Esophagus muscularis mucosa (tissue), 4 donors: ENCODE results near the gene NDUFV2.

Source experiments
- CTCF ChIP-seq, 3 experiments: fragments of 200-600 bp in 2 of 3; fragments of 450-650 bp in 1 of 3; sonication (generic) in 2 of 3; IDR thresholded peaks; one replicate each; pipeline ENCODE4 v1.5.1; 2017 to 2019; ENCODE audit warnings: antibody characterized with exemption in 3 of 3, mild to moderate bottlenecking in 2 of 3, moderate library complexity in 1 of 3
- EP300 ChIP-seq: sonication (generic); formaldehyde crosslinking; IDR thresholded peaks from one replicate; pipeline ENCODE4 v1.6.1; 2017; ENCODE audit warnings: antibody characterized with exemption
- POLR2A ChIP-seq: fragments of 450-650 bp; IDR thresholded peaks from one replicate; pipeline ENCODE4 v1.6.1; 2017; ENCODE audit warnings: antibody characterized with exemption, moderate library complexity, mild to moderate bottlenecking, low read depth
- POLR2AphosphoS5 ChIP-seq, 2 donors: sonication (generic); formaldehyde crosslinking; IDR thresholded peaks; one replicate each; pipeline ENCODE4 v1.6.1; 2017; ENCODE audit warnings: antibody characterized with exemption in 2 of 2

GRCh38 chr18:9067823-9068222 lies 34.7 kb upstream of the NDUFV2 start:
- TF ChIP-seq CTCF (IDR thresholded peaks at IDR 0.05) (no peak), POLR2AphosphoS5 (IDR thresholded peaks at IDR 0.05) (no peak), POLR2A (no peak), EP300 (no peak)
